Activated T-helper 1 cell treated with anti-CD3 and anti-CD28 coated beads, Interleukin-12 subunit alpha, Interleukin-12 subunit beta, Interleukin-2, Interleukin-4 antibody, amounts not matched to agents 30 ng/mL and 10 ng/mL and 1 ng/mL, durations not matched to agents 14 hours and 24 hours and 36 hours (primary cell): Measurements from ENCODE around the gene KIAA0825. TPM values are rescaled to one million over a fixed set of nuclear protein-coding genes. Genes with fewer than 3 reads are reported as not detected.
A peak's percentile ranks its signal among the peaks of the same experiment; 100 is the strongest.

Experiments
- DNase-seq: peaks from one replicate; pipeline ENCODE4 v3.0.0; 2021; ENCODE audit warnings: low spot score
- H3K27ac Mint-ChIP-seq: one replicate; pipeline ENCODE4 v1.8.0; 2021; ENCODE audit warnings: mild to moderate bottlenecking, mixed read lengths
- H3K27me3 Mint-ChIP-seq: one replicate; pipeline ENCODE4 v1.8.0; 2022; ENCODE audit warnings: mild to moderate bottlenecking, moderate library complexity, mixed read lengths; ENCODE audit not compliant: insufficient read depth
- H3K36me3 Mint-ChIP-seq: one replicate; pipeline ENCODE4 v1.8.0; 2021; ENCODE audit warnings: low read depth, mixed read lengths
- H3K4me1 Mint-ChIP-seq: one replicate; pipeline ENCODE4 v1.8.0; 2021; ENCODE audit warnings: low read depth, mixed read lengths
- H3K4me3 Mint-ChIP-seq: one replicate; pipeline ENCODE4 v1.8.0; 2021; ENCODE audit warnings: mild to moderate bottlenecking, moderate library complexity, mixed read lengths
- H3K9me3 Mint-ChIP-seq: one replicate; pipeline ENCODE4 v1.8.0; 2021; ENCODE audit warnings: mixed read lengths
- intact Hi-C: fragments of 100-400 bp; cut with micrococcal nuclease; formaldehyde crosslinking; loops from one replicate; pipeline ENCODE4 v1.15.1; 2024
- total RNA-seq: library from RNA; stranded (reverse); gene quantifications from 2 replicates; pipeline ENCODE4 v1.2.3, GENCODE V29; 2022

Gene KIAA0825
- total RNA-seq, 1 donor from 2014 or later, result 0.36 TPM

GRCh38 chr5:94113087-94113486 is 505.3 kb downstream of the KIAA0825 start:
- Mint-ChIP-seq H3K4me1 (peaks cover 31% of the 10 kb centered on the region), H3K36me3 (peaks cover 7% of the 10 kb centered on the region), H3K9me3 (peaks cover 34% of the 10 kb centered on the region), H3K27ac (no peak overlapping the region), H3K27me3 (peaks cover 3% of the 10 kb centered on the region), H3K4me3 (no peak overlapping the region)
- no peak for DNase-seq
- intact Hi-C loops, result loop anchor here (5.0 to 10.0 kb wide), 3 partner anchors 274 to 1439 kb away; partner anchors contain the start of gene SKIC3

- H3K4me1 Mint-ChIP-seq, result peaks cover 31% of the 10 kb centered on the region
- peak overlapping the region; percentile 89 for H3K27ac Mint-ChIP-seq
- H3K36me3 Mint-ChIP-seq, result peaks cover 17% of the 10 kb centered on the region
- H3K4me3 Mint-ChIP-seq, result peak overlapping the region; percentile 93
- intact Hi-C loops, result loop anchor here (1.0 to 10.0 kb wide), 6 partner anchors 276 to 1441 kb away; partner anchors contain the start of gene SKIC3
- peaks cover 28% of the 10 kb centered on the region for H3K9me3 Mint-ChIP-seq
- DNase-seq, result peak; percentile 88
- H3K27me3 Mint-ChIP-seq, result peaks cover 3% of the 10 kb centered on the region
These were observed 507.0 kb downstream of the KIAA0825 start for GRCh38 chr5:94111209-94112004.

DNA sequence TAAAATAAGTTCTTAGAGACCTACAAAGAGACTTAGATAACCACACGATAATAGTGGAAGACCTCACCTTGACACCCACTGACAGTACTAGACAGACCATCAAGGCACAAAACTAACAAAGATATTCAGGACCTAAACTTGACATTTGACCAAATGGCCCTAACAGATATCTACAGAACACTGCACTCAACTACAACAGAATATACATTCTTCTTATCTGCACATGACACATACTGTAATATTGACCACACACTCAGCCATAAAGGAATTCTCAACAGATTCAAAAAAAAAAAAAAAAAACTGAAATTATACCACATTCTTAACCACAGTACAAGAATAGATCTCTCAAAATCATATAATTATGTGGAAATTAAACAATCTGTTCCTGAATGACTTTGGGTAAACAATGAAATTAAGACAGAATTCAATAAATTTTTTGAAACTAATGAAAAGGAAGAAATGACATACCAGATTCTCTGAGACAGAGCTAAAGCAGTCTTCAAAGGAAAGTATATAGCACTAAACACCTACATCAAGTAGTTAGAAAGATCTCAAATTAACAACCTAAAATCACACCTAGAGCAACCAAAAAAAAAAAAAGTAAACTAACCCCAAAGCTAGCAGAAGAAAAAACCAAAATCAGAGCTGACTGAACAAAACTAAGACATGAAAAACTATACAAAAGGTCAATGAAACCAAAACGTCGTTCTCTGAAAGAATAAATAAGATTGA is 514.7 kb downstream of the KIAA0825 start:
- intact Hi-C loops, result no loop called here
- H3K36me3 Mint-ChIP-seq, result peaks cover 30% of the 10 kb centered on the region
- no peak overlapping the region for H3K4me3 Mint-ChIP-seq
- no peak overlapping the region for H3K27ac Mint-ChIP-seq
- no peak for DNase-seq
- peaks cover 20% of the 10 kb centered on the region for H3K4me1 Mint-ChIP-seq
- H3K9me3 Mint-ChIP-seq, result peaks cover 48% of the 10 kb centered on the region
- H3K27me3 Mint-ChIP-seq, result no peaks in the 10 kb centered on the region

Other genes starting within 250 kb of the KIAA0825 start
- 15.4 and 17.9 TPM in 2 replicates for gene SLF1, start 65 bp upstream of the KIAA0825 start, total RNA-seq